ENCODE measurements around the gene EFHD2.

- TF ChIP-seq CSDC2 (CRISPR knock-in tag; IDR thresholded peaks at IDR 0.05), result no peak
- no peak for TF ChIP-seq SNAI2 (CRISPR knock-in tag; IDR thresholded peaks at IDR 0.05)
- TF ChIP-seq GLIS3 (CRISPR knock-in tag; IDR thresholded peaks at IDR 0.05), result no peak
- TF ChIP-seq ISL1 (CRISPR knock-in tag; IDR thresholded peaks at IDR 0.05), result no peak
- no peak for TF ChIP-seq CSRNP3 (CRISPR knock-in tag; IDR thresholded peaks at IDR 0.05)
- TF ChIP-seq RARB (CRISPR knock-in tag; IDR thresholded peaks at IDR 0.05), result no peak
- TF ChIP-seq ARNTL (CRISPR knock-in tag; IDR thresholded peaks at IDR 0.05; ENCODE audit: borderline replicate concordance, low read depth), result no peak
- no peak for TF ChIP-seq ESRRG (CRISPR knock-in tag; IDR thresholded peaks at IDR 0.05)
Observed at GRCh38 chr1:15418806-15419515, 9.3 kb downstream of the EFHD2 start.

All from SK-N-SH treated with all-trans-retinoic acid at 6 μM for 48 hours (cell line).